Keratinocyte (primary cell): ENCODE data around the gene LRP1B. TPM values are rescaled to one million over a fixed set of nuclear protein-coding genes. Genes with fewer than 3 reads are reported as not detected.

ENCODE experiments used
- DNase-seq: peaks from one replicate; pipeline ENCODE4 v3.0.0-alpha.2; 2011; ENCODE audit warnings: low read depth, missing footprints, low spot score
- FAIRE-seq: peaks from 2 replicates; lab custom pipeline; 2011; peaks lifted over from hg19 to GRCh38; lab: Jason Lieb, UNC
- H2AFZ ChIP-seq: 2 replicates; pipeline ENCODE4 v1.6.0; 2012; ENCODE audit warnings: low read length, control low read depth, inconsistent platforms; ENCODE audit not compliant: control insufficient read depth
- H3K27ac ChIP-seq: 2 replicates; pipeline ENCODE4 v1.5.1; 2011; ENCODE audit warnings: low read length; ENCODE audit not compliant: control insufficient read depth, insufficient read depth
- H3K27me3 ChIP-seq: 3 replicates; pipeline ENCODE4 v1.6.0; 2011; ENCODE audit warnings: low read length; ENCODE audit not compliant: control insufficient read depth, insufficient read depth; ENCODE audit errors: extremely low read depth
- H3K36me3 ChIP-seq, 2 experiments: 2 replicates in 1 of 2; 3 replicates in 1 of 2; pipeline ENCODE4 v1.5.1; 2011; ENCODE audit warnings: low read length in 2 of 2, mild to moderate bottlenecking in 1 of 2; ENCODE audit not compliant: control insufficient read depth in 2 of 2, insufficient read depth in 2 of 2; ENCODE audit errors: extremely low read depth in 1 of 2
- H3K4me1 ChIP-seq: 3 replicates; pipeline ENCODE4 v1.5.1; 2011; ENCODE audit warnings: low read length; ENCODE audit not compliant: control insufficient read depth, insufficient read depth; ENCODE audit errors: extremely low read depth
- H3K4me2 ChIP-seq: 3 replicates; pipeline ENCODE4 v1.6.0; 2011; ENCODE audit warnings: low read depth, low read length; ENCODE audit not compliant: control insufficient read depth, insufficient read depth; ENCODE audit errors: extremely low read depth
- H3K4me3 ChIP-seq, 3 experiments: fragments of 200-600 bp in 1 of 3; sonication (generic) in 1 of 3; 2 replicates in 2 of 3; 3 replicates in 1 of 3; pipeline ENCODE4 v1.5.1; 2011 to 2016; ENCODE audit warnings: low read length in 3 of 3, mild to moderate bottlenecking in 3 of 3, control low read depth in 2 of 3, inconsistent platforms in 1 of 3, low read depth in 1 of 3, mixed read lengths in 1 of 3, mixed run types in 1 of 3, moderate library complexity in 1 of 3; ENCODE audit not compliant: control insufficient read depth in 2 of 3, insufficient read depth in 2 of 3; ENCODE audit errors: extremely low read depth in 1 of 3
- H3K79me2 ChIP-seq: 2 replicates; pipeline ENCODE4 v1.6.0; 2012; ENCODE audit warnings: low read length; ENCODE audit not compliant: control insufficient read depth, insufficient read depth
- H3K9ac ChIP-seq: 3 replicates; pipeline ENCODE4 v1.6.0; 2011; ENCODE audit warnings: low read length; ENCODE audit not compliant: control insufficient read depth, insufficient read depth; ENCODE audit errors: extremely low read depth
- H3K9me1 ChIP-seq: 3 replicates; pipeline ENCODE4 v1.6.0; 2011; ENCODE audit warnings: low read length; ENCODE audit not compliant: control insufficient read depth, insufficient read depth; ENCODE audit errors: extremely low read depth
- H3K9me3 ChIP-seq: 2 replicates; pipeline ENCODE4 v1.5.1; 2012; ENCODE audit warnings: low read depth, low read length; ENCODE audit not compliant: control insufficient read depth
- H4K20me1 ChIP-seq: 3 replicates; pipeline ENCODE4 v1.6.0; 2011; ENCODE audit warnings: low read length; ENCODE audit not compliant: control insufficient read depth, insufficient read depth; ENCODE audit errors: extremely low read depth
- EZH2 ChIP-seq: IDR thresholded peaks from one replicate; pipeline ENCODE4 v1.6.1; 2012; ENCODE audit warnings: inconsistent platforms, mild to moderate bottlenecking, low read length, moderate library complexity
- dilution Hi-C: fragments of 300-500 bp; cut with MboI; formaldehyde crosslinking; loops from one replicate; pipeline ENCODE4 v1.7.0; 2020; ENCODE audit warnings: low sequenced_read_pairs; ENCODE audit not compliant: extremely low pct_ligation_motif_present
- polyA plus RNA-seq, 5 experiments: library from polyadenylated mRNA; depleted of rRNA in 3 of 5; stranded (reverse) in 3 of 5; stranded (forward) in 1 of 5; unstranded in 1 of 5; fragments of >200 nt; gene quantifications; 1 replicate in 1 of 5; 2 replicates in 3 of 5; 3 replicates in 1 of 5; pipeline versions ENCODE4 v1.2.1 to v1.2.3, GENCODE V29; 2011 to 2012; ENCODE audit warnings: missing spikeins in 2 of 5, low read depth in 1 of 5, low replicate concordance in 1 of 5
- TF ChIP-seq, protein P1 (sequence below), 3 experiments: IDR thresholded peaks in 1 of 3; conservative IDR thresholded peaks in 1 of 3; optimal IDR thresholded peaks in 1 of 3; 2 replicates in 2 of 3; 3 replicates in 1 of 3; pipeline versions ENCODE3 to v1.5.1; 2011; ENCODE audit warnings: low read length in 3 of 3, mild to moderate bottlenecking in 3 of 3, moderate library complexity in 2 of 3, control low read depth in 1 of 3, inconsistent platforms in 1 of 3; ENCODE audit not compliant: insufficient read depth in 2 of 3; ENCODE audit errors: extremely low read depth in 1 of 3

Gene LRP1B
- polyA plus RNA-seq, 1 donor (not counting 4 experiments of a cell fraction or from before 2014, with no cell fraction given) = not detected

GRCh38 chr2:141856215-141856919, 274.4 kb downstream of the LRP1B start:
- Histone ChIP-seq H3K4me1 (no peaks in the 10 kb centered on the region), H3K4me3 (no peak overlapping the region), H2AFZ (no peak overlapping the region), H3K9me3 (no peaks in the 10 kb centered on the region), H3K79me2 (no peaks in the 10 kb centered on the region), H3K27ac (no peak overlapping the region), H3K9ac (no peak overlapping the region), H4K20me1 (no peaks in the 10 kb centered on the region), H3K9me1 (no peaks in the 10 kb centered on the region), H3K27me3 (no peaks in the 10 kb centered on the region), H3K4me2 (no peak overlapping the region), H3K36me3 (no peaks in the 10 kb centered on the region)
- FAIRE-seq (no peak), DNase-seq (no peak)
- dilution Hi-C loops = no loop called here
- TF ChIP-seq, protein P1, sequence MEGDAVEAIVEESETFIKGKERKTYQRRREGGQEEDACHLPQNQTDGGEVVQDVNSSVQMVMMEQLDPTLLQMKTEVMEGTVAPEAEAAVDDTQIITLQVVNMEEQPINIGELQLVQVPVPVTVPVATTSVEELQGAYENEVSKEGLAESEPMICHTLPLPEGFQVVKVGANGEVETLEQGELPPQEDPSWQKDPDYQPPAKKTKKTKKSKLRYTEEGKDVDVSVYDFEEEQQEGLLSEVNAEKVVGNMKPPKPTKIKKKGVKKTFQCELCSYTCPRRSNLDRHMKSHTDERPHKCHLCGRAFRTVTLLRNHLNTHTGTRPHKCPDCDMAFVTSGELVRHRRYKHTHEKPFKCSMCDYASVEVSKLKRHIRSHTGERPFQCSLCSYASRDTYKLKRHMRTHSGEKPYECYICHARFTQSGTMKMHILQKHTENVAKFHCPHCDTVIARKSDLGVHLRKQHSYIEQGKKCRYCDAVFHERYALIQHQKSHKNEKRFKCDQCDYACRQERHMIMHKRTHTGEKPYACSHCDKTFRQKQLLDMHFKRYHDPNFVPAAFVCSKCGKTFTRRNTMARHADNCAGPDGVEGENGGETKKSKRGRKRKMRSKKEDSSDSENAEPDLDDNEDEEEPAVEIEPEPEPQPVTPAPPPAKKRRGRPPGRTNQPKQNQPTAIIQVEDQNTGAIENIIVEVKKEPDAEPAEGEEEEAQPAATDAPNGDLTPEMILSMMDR (optimal IDR thresholded peaks at IDR 0.05 in 1 of 3, IDR thresholded peaks at IDR 0.05 in 1 of 3, conservative IDR thresholded peaks at IDR 0.05 in 1 of 3; ENCODE audit: extremely low read depth in 1 of 3, insufficient read depth in 2 of 3, low read length in 3 of 3) = no peak
- no peak for TF ChIP-seq EZH2

DNA sequence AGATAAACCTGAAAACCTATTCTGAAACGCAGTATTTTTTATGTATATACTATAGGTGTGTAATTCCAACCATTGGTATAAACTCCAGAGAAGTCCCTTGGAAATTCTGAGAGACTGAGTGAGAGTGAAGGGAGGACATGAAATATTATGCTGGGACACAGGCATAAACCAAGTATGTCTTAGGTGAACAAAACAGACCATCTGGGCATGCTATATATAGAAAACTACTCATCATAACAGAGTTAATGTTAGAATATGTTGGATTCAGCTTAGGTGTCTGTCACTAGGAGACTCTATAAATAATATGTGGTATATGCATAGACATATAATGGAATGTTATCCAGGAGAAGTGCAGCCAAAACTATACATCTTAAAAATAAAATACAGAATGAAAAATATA, 282.6 kb downstream of the LRP1B start:
- DNase-seq = no peak
- FAIRE-seq = no peak

More for the DNA sequence above, 282.6 kb downstream of the LRP1B start:
- H3K4me3 ChIP-seq = no peak overlapping the region
- H3K36me3 ChIP-seq = no peaks in the 10 kb centered on the region
- no peak overlapping the region for H3K9ac ChIP-seq
- no peaks in the 10 kb centered on the region for H3K9me1 ChIP-seq
- H2AFZ ChIP-seq = no peak overlapping the region
- no peaks in the 10 kb centered on the region for H3K4me1 ChIP-seq
- no peaks in the 10 kb centered on the region for H4K20me1 ChIP-seq
- dilution Hi-C loops = no loop called here
- no peaks in the 10 kb centered on the region for H3K79me2 ChIP-seq
- no peak overlapping the region for H3K4me2 ChIP-seq
- TF ChIP-seq, protein P1 (optimal IDR thresholded peaks at IDR 0.05 in 1 of 3, IDR thresholded peaks at IDR 0.05 in 1 of 3, conservative IDR thresholded peaks at IDR 0.05 in 1 of 3; ENCODE audit: extremely low read depth in 1 of 3, insufficient read depth in 2 of 3, low read length in 3 of 3) = no peak
- no peak for TF ChIP-seq EZH2
- no peak overlapping the region for H3K27ac ChIP-seq
- H3K9me3 ChIP-seq = no peaks in the 10 kb centered on the region
- no peaks in the 10 kb centered on the region for H3K27me3 ChIP-seq
